HG03103 (cell line): Measurements from ENCODE around the gene SUGCT.
"Not testable (repeated sequence)": the region's sequence is repeated elsewhere in the genome, so short reads cannot be mapped to it uniquely, and the experiment has no call there.

Experiments used
- ATAC-seq: cut with Tn5 transposase; IDR thresholded peaks from one replicate; pipeline ENCODE4 v1.9.1; 2021; ENCODE audit warnings: low read depth; ENCODE audit not compliant: unreplicated experiment

The SUGCT gene

DNA sequence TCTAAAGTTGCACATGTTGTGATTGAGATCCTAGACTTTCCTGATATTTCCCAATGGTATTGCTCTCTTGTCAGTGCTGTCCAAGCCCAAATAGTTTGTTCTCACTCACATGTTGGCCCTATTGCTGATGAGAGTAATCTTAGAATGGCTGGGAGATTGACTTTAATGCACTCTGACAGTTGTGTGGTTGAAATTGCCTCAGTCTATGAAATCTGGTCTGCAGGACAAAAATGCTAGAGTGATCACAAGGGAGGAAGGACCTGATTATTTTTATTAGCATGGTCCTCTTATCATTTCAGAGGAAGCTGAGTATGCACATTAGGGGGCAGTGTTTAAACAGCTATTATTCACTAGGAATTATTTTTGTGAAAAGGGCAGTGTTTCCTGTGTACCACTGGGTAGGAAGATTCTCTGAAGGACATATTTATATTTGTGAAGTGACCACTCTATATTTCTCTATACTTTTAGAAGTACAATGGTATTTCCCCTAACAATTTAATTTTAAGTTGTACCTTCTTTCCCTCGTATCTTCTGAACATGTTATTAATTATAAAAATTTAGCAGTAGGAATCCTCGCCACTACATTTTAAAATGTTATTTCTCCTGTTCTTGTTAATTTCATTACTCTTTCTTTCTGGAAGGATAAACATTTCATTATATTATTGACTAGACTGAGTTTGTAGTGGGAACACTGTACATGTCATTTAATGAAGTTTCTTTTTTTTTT lies 64.4 kb downstream of the SUGCT start:
- no peak for ATAC-seq

- no peak for ATAC-seq
These were observed 66.0 kb downstream of the SUGCT start for GRCh38 chr7:40200791-40201190.

DNA sequence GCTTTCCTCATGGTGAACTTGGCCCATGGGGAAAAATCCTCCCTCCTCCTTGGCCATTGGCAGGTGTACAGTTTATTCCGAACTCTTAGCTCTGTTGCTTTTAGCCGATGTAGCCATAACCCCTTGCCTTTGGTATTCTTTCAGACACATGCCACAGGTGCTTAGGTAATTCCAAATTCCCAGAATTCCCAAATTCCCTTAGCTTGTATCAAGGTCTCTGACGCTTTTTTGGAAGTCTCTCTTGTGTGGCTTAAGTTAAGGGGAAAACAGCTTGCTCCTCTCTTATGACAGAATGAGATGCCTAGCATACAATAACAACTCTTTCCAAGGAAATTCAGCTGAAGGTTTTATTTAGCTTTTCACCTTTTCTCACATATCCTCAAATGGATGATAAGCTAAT lies 68.0 kb downstream of the SUGCT start:
- no peak for ATAC-seq

DNA sequence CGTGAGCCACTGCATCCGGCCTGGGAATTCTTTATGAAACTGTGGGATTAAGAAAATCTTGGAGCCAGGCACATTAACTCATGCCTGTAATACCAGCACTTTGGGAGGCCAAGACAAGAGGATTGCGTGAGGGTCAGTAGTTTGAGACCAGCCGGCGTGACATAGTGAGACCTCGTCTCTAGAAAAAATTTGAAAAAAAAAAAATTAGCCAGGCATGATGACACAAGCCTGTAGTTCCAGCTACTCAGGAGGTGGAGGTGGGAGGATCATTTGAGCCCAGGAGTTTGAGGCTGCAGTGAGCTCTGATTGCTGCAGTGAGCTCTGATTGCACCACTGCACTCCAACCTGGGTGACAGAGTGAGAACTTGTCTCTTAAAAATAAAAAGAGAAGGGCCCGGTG lies 69.8 kb downstream of the SUGCT start:
- no peak for ATAC-seq

DNA sequence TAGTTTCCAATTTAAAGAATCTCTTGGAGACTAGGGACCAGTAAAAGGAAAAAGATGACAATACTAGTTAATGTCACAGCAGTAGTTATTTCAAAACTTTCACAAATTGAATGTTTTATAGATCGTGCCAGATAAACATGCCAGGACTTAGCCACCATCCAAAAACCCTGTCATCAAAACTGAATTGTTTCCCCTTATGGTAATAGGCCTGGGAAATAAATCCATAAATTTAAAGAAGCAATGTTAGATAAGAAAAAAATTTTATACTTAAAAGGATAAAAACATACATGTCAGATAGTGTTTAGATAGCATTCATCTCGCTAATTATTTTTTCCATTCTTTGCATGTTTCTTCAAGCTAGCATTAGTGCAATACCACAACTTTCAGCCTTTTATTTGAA lies 71.2 kb downstream of the SUGCT start:
- ATAC-seq, result no peak

DNA sequence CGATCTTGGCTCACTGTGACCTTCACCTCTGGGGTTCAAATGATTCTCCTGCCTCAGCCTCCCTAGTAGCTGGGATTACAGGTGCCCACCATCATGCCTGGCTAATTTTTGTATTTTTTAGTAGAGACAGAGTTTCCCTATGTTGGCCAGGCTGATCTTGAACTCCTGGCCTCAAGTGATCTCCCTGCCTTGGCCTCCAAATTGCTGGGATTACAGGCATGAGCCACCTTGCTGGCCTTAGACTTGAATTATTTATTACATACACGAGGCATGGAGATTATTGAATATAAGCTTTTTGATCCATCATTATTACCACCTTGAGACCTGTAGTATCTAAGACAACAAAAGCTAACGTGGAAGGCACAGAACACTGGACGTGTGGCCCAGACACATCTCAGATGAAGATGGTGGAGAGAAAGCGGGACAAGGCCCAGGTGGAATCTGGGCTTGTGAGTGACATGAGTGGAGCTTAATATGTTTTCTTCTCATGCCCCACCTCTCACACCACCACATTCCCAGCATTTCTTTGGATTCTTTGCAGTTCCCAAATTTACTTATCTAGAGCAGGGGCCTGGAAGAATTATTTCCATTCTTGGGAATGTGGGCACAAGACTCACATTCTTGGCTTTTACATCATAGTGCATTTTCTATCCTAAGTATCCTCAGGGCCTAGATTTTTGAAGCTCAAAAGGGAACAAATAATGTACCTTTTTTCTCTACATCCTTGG lies 76.6 kb downstream of the SUGCT start:
- no peak for ATAC-seq

DNA sequence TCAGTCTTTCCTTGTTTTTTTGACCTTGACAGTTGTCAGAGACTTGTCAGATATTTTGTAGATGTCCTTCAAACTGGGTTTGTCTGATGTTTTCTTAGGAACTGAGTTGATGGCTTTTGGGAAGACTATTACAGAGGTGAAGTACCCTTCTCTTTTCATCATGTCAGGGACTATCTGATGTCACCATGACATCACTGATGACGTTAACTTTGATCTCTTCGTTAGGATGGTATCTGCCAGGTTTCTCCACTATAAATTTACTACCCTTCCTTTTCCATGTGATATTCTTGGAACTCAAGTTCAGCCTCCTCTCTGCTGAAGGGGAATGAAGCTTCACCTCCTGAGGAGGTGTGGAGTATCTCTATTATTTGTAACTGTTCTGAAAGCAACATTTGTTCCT lies 78.5 kb downstream of the SUGCT start:
- no peak for ATAC-seq

DNA sequence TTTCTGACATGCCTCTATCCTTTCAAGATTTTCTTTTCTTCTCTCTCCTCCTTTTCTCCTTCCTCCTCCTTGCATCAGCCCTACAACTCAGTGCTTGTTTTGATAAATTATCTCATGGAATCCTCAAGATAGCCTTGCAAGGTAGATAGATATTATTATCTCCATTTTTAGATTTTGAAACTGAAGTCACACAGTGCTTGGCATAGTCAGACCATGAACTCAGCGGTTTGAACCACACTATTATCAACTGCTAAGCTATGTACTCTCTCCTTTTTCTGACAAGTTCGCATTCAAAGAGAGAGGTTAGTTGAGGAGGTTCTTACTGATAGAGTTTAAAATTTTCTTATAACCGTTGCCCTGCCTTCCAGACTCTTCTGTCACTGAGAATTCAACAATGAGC lies 79.1 kb downstream of the SUGCT start:
- no peak for ATAC-seq

- ATAC-seq, result not testable (repeated sequence)
These were observed 83.8 kb downstream of the SUGCT start for GRCh38 chr7:40218612-40219011.

DNA sequence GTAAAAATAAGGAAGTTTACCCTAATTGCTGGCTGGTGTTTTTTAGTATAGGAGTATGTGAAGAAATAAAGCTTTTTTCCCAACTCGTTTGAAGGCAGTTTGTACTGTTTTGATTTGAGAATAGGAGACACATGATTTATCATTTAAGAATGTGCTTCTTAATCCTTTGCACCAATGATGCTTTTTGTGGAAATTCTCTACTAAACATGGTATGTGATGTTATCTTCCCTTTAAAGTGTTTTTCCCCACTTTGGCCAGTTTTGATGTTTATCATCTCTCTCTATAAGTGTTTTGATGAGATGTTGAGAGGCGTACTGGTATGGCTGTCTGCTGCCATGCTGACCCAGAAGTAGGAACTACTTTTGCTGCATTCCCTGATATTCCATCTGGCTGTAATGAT lies 85.1 kb downstream of the SUGCT start:
- no peak for ATAC-seq

GRCh38 chr7:40220421-40220911 lies 85.7 kb downstream of the SUGCT start:
- ATAC-seq, result no peak

GRCh38 chr7:40221836-40222235 lies 87.0 kb downstream of the SUGCT start:
- no peak for ATAC-seq

DNA sequence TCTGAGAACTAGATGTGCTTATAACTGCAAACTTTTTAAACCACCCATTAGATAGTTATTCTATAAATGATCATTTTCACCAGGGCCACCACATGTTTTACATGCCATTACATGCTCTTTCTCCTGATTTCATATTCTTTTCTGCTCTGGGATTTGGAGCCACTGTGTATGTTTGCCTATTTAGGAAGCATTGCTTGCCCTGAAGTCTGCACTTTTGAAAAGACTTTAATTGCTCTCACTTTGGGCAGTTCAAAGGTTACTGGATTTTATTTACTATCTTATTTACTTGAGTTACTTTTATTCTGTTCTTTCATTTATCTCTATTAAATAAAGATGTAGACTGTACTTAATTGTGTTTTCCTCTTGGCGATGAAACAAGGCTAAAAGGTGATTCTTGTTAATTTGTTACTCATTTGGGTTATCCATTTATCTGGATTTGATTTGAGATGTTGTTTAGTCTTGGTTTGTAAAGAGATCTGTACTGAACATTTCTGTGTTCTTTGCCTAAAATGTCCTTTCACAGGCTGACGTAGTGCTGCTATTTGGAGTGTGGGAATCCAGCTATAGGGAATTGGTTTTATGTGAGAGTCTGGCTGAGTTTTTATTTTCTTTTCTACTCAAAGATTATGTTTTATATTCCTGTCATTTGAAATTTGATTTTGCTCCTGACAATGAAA lies 88.8 kb downstream of the SUGCT start:
- ATAC-seq, result no peak

GRCh38 chr7:40230101-40230500 lies 95.3 kb downstream of the SUGCT start:
- no peak for ATAC-seq

DNA sequence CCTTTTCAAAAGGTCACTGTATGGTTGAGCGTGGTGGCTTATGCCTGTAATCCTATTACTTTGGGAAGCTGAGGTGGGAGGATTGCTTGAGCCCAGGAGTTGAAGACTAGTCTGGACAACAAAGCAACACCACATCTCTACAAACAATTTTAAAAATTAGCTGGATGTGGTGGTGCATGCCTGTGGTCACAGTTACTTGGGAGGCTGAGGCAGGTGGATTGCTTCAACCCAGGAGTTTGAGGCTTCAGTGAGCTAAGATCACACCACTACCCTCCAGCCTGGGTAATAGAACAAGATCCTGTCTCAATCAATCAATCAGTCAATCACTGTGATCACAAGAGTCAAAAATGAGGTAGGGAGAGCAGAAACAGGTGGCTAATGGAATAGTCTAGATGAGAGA lies 97.0 kb downstream of the SUGCT start:
- no peak for ATAC-seq

DNA sequence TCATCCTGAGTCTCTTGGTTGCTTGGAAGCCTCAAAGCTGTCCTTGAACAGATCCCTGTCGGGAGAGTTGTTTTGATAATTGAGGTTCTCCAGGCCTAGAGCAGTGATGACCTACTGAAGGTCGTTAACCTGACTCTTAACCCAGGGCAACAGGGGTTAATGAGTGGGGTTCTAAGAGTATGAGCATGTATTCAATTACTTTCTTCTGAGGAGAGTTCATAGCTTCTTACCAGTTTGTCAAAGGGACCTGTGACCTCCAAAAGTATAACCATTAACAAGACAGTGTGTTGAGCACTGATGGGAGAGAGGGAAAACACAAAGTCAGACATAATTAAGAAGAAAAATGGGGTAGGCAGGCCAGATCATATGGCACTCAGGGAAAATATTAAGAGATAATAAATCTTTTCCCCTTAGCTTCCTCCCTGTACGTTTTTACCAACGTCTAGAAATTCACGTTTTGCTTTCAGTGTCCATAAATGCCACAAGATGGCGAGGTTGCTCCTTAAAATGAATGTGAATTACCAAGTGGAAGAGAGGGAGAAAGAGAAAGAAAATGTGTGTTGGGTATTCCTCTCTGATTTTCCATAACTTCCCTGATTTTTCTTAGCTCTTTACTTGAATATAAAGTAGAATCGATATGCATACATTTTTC lies 97.6 kb downstream of the SUGCT start:
- ATAC-seq, result peak; percentile 63

GRCh38 chr7:40234046-40234445 lies 99.2 kb downstream of the SUGCT start:
- no peak for ATAC-seq

DNA sequence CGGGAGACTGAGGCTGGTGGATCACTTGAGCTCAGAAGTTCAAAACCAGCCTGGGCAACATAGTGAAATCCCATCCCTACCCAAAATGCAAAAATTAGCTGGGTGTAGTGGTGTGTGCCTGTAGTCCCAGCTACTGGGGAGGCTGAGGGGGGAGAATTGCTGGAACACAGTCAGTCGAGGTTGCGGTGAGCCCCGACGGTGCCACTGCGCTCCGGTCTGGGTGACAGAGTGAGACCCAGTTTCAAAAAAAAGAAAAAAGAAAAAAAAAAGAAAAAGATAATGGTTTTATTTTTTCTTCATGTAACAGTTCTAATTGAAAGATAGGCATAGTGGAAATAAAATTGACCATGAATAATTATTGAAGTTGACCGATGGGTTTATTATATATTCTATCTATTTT lies 99.9 kb downstream of the SUGCT start:
- no peak for ATAC-seq

GRCh38 chr7:40237731-40238130 lies 102.9 kb downstream of the SUGCT start:
- no peak for ATAC-seq

- ATAC-seq, result no peak
These were observed 105.0 kb downstream of the SUGCT start for GRCh38 chr7:40239755-40240303.

DNA sequence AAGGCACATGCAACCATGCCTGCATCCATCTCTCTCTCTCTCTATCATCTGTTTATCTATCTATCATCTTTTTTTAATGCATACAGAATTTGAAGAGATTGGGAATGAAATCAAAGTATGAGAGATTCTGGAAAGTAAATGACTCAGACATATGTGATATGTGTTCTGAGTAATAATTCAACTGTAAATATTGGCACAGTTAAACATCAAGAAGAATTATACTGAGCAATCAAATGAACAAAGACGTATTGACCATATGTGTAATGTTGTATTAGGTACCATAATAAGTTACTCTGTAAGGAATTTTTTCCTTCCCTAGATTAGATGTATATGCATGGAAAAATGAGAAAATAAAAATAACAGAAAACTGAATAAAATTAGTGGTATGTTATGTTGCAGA lies 108.3 kb downstream of the SUGCT start:
- ATAC-seq, result no peak
